ENCODE results near the gene KLHL17.

Gene KLHL17

GRCh38 chr1:923131-923990 is 37.0 kb upstream of the KLHL17 start, which contains the start of gene SAMD11:
SAMD11 (plus strand) TSS chr1:923923; CDS start chr1:924432, 509 bp downstream.
- no peak for TF ChIP-seq CTCF (IDR thresholded peaks at IDR 0.05)
- Histone ChIP-seq H3K27ac (peak within 1 kb of the TSS in 1 of 2 donors; percentile 61), H3K4me3 (peak within 1 kb of the TSS; percentile 80)
- no peak for DNase-seq (ENCODE audit: low spot score)

GRCh38 chr1:923991-924655 is 36.3 kb upstream of the KLHL17 start:
- Histone ChIP-seq H3K4me3 (peak overlapping the region; percentile 80), H3K27ac (peak overlapping the region in 1 of 2 donors; percentile 61)
- DNase-seq (ENCODE audit: low spot score), result no peak
- TF ChIP-seq CTCF (IDR thresholded peaks at IDR 0.05), result no peak

- Histone ChIP-seq H3K4me3 (peak overlapping the region; percentile 80), H3K27ac (peak overlapping the region in 1 of 2 donors; percentile 61)
- no peak for TF ChIP-seq CTCF (IDR thresholded peaks at IDR 0.05)
- no peak for DNase-seq (ENCODE audit: low spot score)
Observed at GRCh38 chr1:924656-925560, 35.5 kb upstream of the KLHL17 start.

GRCh38 chr1:925561-926421 is 34.6 kb upstream of the KLHL17 start:
- Histone ChIP-seq H3K27ac (peak overlapping the region in 1 of 2 donors; percentile 61), H3K4me3 (peak overlapping the region; percentile 80)
- no peak for DNase-seq (ENCODE audit: low spot score)
- TF ChIP-seq CTCF (IDR thresholded peaks at IDR 0.05), result no peak

- Histone ChIP-seq H3K4me3 (no peak overlapping the region), H3K27ac (no peak overlapping the region)
- no peak for TF ChIP-seq CTCF (IDR thresholded peaks at IDR 0.05)
- no peak for DNase-seq (ENCODE audit: low spot score)
Observed at GRCh38 chr1:927234-927633, 33.1 kb upstream of the KLHL17 start.

GRCh38 chr1:927748-928147 is 32.6 kb upstream of the KLHL17 start:
- TF ChIP-seq CTCF (IDR thresholded peaks at IDR 0.05), result no peak
- Histone ChIP-seq H3K4me3 (no peak overlapping the region), H3K27ac (no peak overlapping the region)
- DNase-seq (ENCODE audit: low spot score), result no peak

Measured in coronary artery (tissue), 2 donors.